Pancreas (tissue), 10 donors: ENCODE measurements around the gene GSG1L. TPM values are rescaled to one million over a fixed set of nuclear protein-coding genes. Genes with fewer than 3 reads are reported as not detected.

ENCODE experiments used
- ATAC-seq, 4 donors: fragments of 200-7000 bp; cut with Tn5 transposase; one replicate each; pipeline versions ENCODE4 v1.8.0 to v1.9.1; 2020; ENCODE audit warnings: mild to moderate bottlenecking in 4 of 4, moderate library complexity in 4 of 4
- DNase-seq, 6 donors: peaks; one replicate each; pipeline ENCODE4 v3.0.0-alpha.2; 2020
- FAIRE-seq: peaks from 2 replicates; lab custom pipeline; 2012; peaks lifted over from hg19 to GRCh38; lab: Jason Lieb, UNC
- H3K27ac ChIP-seq, 4 donors: fragments of 200-600 bp; sonication (generic); 1 replicate in 3 of 4; 2 replicates in 1 of 4; pipeline versions ENCODE4 v1.5.0 to v1.8.0; 2020
- H3K27me3 ChIP-seq, 4 donors: fragments of 200-600 bp; one replicate each; pipeline ENCODE4 v1.8.0; 2021
- H3K36me3 ChIP-seq, 3 donors: fragments of 200-600 bp; sonication (generic) in 1 of 3; one replicate each; pipeline versions ENCODE4 v1.5.0 to v1.8.0; 2020 to 2021
- H3K4me1 ChIP-seq, 3 donors: fragments of 200-600 bp; one replicate each; pipeline ENCODE4 v1.8.0; 2021
- H3K4me3 ChIP-seq, 4 donors: fragments of 200-600 bp; sonication (generic) in 2 of 4; one replicate each; pipeline versions ENCODE4 v1.5.0 to v1.8.0; 2020 to 2021
- H3K9me3 ChIP-seq, 4 donors: fragments of 200-600 bp; one replicate each; pipeline ENCODE4 v1.8.0; 2021
- CTCF ChIP-seq, 4 donors: fragments of 200-600 bp; sonication (generic) in 3 of 4; IDR thresholded peaks; one replicate each; pipeline versions ENCODE4 v1.5.0 to v1.8.0; 2021; ENCODE audit warnings: antibody characterized with exemption in 4 of 4
- WGBS, 2 donors: extraction: QIAGEN DNeasy Blood & Tissue Kit; methylation state at CpG; one replicate each; pipeline ENCODE4 v1.1.7; 2013; 5-methylcytosine and 5-hydroxymethylcytosine counted together
- intact Hi-C, 3 donors: fragments of 100-400 bp; cut with DNase I; formaldehyde crosslinking; loops; one replicate each; pipeline versions ENCODE4 v1.11.1 to v1.14.2; 2022
- polyA plus RNA-seq, 2 donors: library from polyadenylated mRNA; stranded (reverse); fragments of 200-250 nt; gene quantifications; one replicate each; pipeline ENCODE4 v1.2.3, GENCODE V29; 2013
- total RNA-seq, 6 donors: library from RNA; stranded (reverse); fragmentation: NEBNext Ultra II Directional in 4 of 6; extraction: Animal tissue kit (Norgen Biotek cat#: 25700) in 4 of 6; gene quantifications; one replicate each; pipeline versions ENCODE4 v1.2.1 to v1.2.4, GENCODE V29; 2021 to 2023
- donor health status: healthy with polysubstance abuse.
- donor health status: DM: no; HTN: no; CAD: no; lungs with moderate emphysema.
- donor health status: DM: no; HTN: no; CAD: no.
- donor health status: control.
- donor health status: control.
- donor health status: Bipolar disorder and iron deficiency.
- donor health status: DM: yes; HTN: yes; CAD: no.
- donor health status: DM: no; HTN: no; CAD: no.
- donor health status: DM: no; HTN: no; CAD: no.
- donor health status: DM: yes; HTN: yes; CAD: no.

Gene GSG1L
- total and polyA plus RNA-seq, 8 donors, result 0.02 to 0.12 TPM; not detected in 6

- no peak for FAIRE-seq
- 58 to 71% methylated on average over 18 of the region's 18 CpGs for WGBS, 2 donors
- H3K27me3 ChIP-seq, result no peaks in the 10 kb centered on the region
Observed at GRCh38 chr16:27801289-27801945, 262.1 kb downstream of the GSG1L start.

GRCh38 chr16:27800817-27801216 lies 262.7 kb downstream of the GSG1L start:
- 58 to 68% methylated on average over 9 of the region's 9 CpGs for WGBS, 2 donors
- H3K27me3 ChIP-seq, result no peaks in the 10 kb centered on the region
- FAIRE-seq (no peak), ATAC-seq (no peak), DNase-seq (no peak)
- H3K4me3 ChIP-seq, result no peak overlapping the region
- no peak overlapping the region for H3K27ac ChIP-seq
- no peaks in the 10 kb centered on the region for H3K9me3 ChIP-seq
- H3K36me3 ChIP-seq, result no peaks in the 10 kb centered on the region
- no peak for TF ChIP-seq CTCF (IDR thresholded peaks at IDR 0.05)
- H3K4me1 ChIP-seq, result no peaks in the 10 kb centered on the region
- intact Hi-C loops, result no loop called here

More at GRCh38 chr16:27801289-27801945, 262.1 kb downstream of the GSG1L start:
- DNase-seq (no peak), ATAC-seq (no peak)
- Histone ChIP-seq H3K27ac (no peak overlapping the region), H3K4me1 (no peaks in the 10 kb centered on the region), H3K36me3 (no peaks in the 10 kb centered on the region), H3K9me3 (no peaks in the 10 kb centered on the region), H3K4me3 (no peak overlapping the region)
- intact Hi-C loops, result no loop called here
- no peak for TF ChIP-seq CTCF (IDR thresholded peaks at IDR 0.05)

- Histone ChIP-seq H3K9me3 (no peaks in the 10 kb centered on the region), H3K36me3 (no peaks in the 10 kb centered on the region), H3K4me3 (no peak overlapping the region), H3K27me3 (no peaks in the 10 kb centered on the region), H3K4me1 (no peaks in the 10 kb centered on the region), H3K27ac (no peak overlapping the region)
- FAIRE-seq (no peak), ATAC-seq (no peak), DNase-seq (no peak)
- 49 to 51% methylated on average over 8 of the region's 8 CpGs for WGBS, 2 donors
- intact Hi-C loops, result no loop called here
- TF ChIP-seq CTCF (IDR thresholded peaks at IDR 0.05), result no peak
Observed at GRCh38 chr16:27799896-27800295, 263.6 kb downstream of the GSG1L start.

- WGBS, 2 donors, result 54 to 66% methylated on average over 5 of the region's 5 CpGs
- Histone ChIP-seq H3K36me3 (no peaks in the 10 kb centered on the region), H3K4me1 (no peaks in the 10 kb centered on the region), H3K27ac (no peak overlapping the region), H3K4me3 (no peak overlapping the region), H3K27me3 (no peaks in the 10 kb centered on the region), H3K9me3 (no peaks in the 10 kb centered on the region)
- no peak for TF ChIP-seq CTCF (IDR thresholded peaks at IDR 0.05)
- ATAC-seq, result no peak
- no peak for FAIRE-seq
- DNase-seq, result no peak
- intact Hi-C loops, result no loop called here
Observed at GRCh38 chr16:27798241-27798640, 265.3 kb downstream of the GSG1L start.

- H3K36me3 ChIP-seq, result no peaks in the 10 kb centered on the region
- TF ChIP-seq CTCF (IDR thresholded peaks at IDR 0.05), result no peak
- FAIRE-seq (no peak), DNase-seq (peak in 5 of 6 donors; percentile 28 to 78 (median 50)), ATAC-seq (peak in 2 of 4 donors; percentile 49 to 65)
- 48 to 54% methylated on average over 11 of the region's 11 CpGs for WGBS, 2 donors
- H3K9me3 ChIP-seq, result no peaks in the 10 kb centered on the region
- no peaks in the 10 kb centered on the region for H3K4me1 ChIP-seq
- no peak overlapping the region for H3K27ac ChIP-seq
- intact Hi-C loops, result no loop called here
- no peak overlapping the region for H3K4me3 ChIP-seq
- H3K27me3 ChIP-seq, result no peaks in the 10 kb centered on the region
Observed at GRCh38 chr16:27795992-27796614, 267.4 kb downstream of the GSG1L start.
